ENCODE measurements around the gene PCDHB2.
"Not testable (repeated sequence)": the region's sequence is repeated elsewhere in the genome, so short reads cannot be mapped to it uniquely, and the experiment has no call there.

The PCDHB2 gene

GRCh38 chr5:141135718-141136266 is 41.4 kb downstream of the PCDHB2 start:
- no peak for DNase-seq (ENCODE audit: low read depth)

- DNase-seq (ENCODE audit: low read depth): not testable (repeated sequence)
Measured at GRCh38 chr5:141137346-141137745, 42.9 kb downstream of the PCDHB2 start.
